CD4-positive, CD25-positive, alpha-beta regulatory T cell (primary cell): ENCODE measurements around the gene FKBP4. TPM values are rescaled to one million over a fixed set of nuclear protein-coding genes. Genes with fewer than 3 reads are reported as not detected.
A peak's percentile ranks its signal among the peaks of the same experiment; 100 is the strongest.

ENCODE experiments used
- ATAC-seq, 2 donors: fragments of 150-1000 bp; cut with Tn5 transposase; one replicate each; pipeline ENCODE4 v1.10.0; 2021; ENCODE audit warnings: low read depth in 2 of 2, moderate number of reproducible peaks in 2 of 2, moderate library complexity in 1 of 2
- DNase-seq, 3 donors: peaks; one replicate each; pipeline versions ENCODE4 v3.0.0 to v3.0.0-alpha.2; 2012 to 2022; ENCODE audit warnings: mixed read lengths in 1 of 3
- H3K27ac ChIP-seq: one replicate; pipeline ENCODE4 v1.7.0; 2013; ENCODE audit warnings: mild to moderate bottlenecking, low read length; ENCODE audit not compliant: insufficient read depth, poor library complexity, severe bottlenecking
- H3K27me3 ChIP-seq: one replicate; pipeline ENCODE4 v1.7.0; 2013; ENCODE audit warnings: low read length; ENCODE audit not compliant: control insufficient read depth, insufficient read depth
- H3K36me3 ChIP-seq: one replicate; pipeline ENCODE4 v1.7.0; 2013; ENCODE audit warnings: mild to moderate bottlenecking, low read length, moderate library complexity; ENCODE audit not compliant: control insufficient read depth, insufficient read depth
- H3K4me1 ChIP-seq: 2 replicates; pipeline ENCODE4 v1.7.0; 2013; ENCODE audit warnings: mild to moderate bottlenecking, low read length; ENCODE audit not compliant: insufficient read depth, control insufficient read depth, poor library complexity, severe bottlenecking
- H3K4me3 ChIP-seq: one replicate; pipeline ENCODE4 v1.7.0; 2013; ENCODE audit warnings: low read depth, mild to moderate bottlenecking, low read length, moderate library complexity
- H3K9me3 ChIP-seq, 2 experiments: 1 replicate in 1 of 2; 2 replicates in 1 of 2; pipeline ENCODE4 v1.7.0; 2013; ENCODE audit warnings: low read length in 2 of 2, mild to moderate bottlenecking in 1 of 2, moderate library complexity in 1 of 2; ENCODE audit not compliant: control insufficient read depth in 2 of 2
- H3K27ac Mint-ChIP-seq, 3 donors: one replicate each; pipeline ENCODE4 v1.8.0; 2020 to 2022; ENCODE audit warnings: mild to moderate bottlenecking in 3 of 3, mixed read lengths in 3 of 3, moderate library complexity in 2 of 3
- H3K27me3 Mint-ChIP-seq: one replicate; pipeline ENCODE4 v1.8.0; 2022; ENCODE audit warnings: mild to moderate bottlenecking, mixed read lengths
- H3K36me3 Mint-ChIP-seq: one replicate; pipeline ENCODE4 v1.8.0; 2020; ENCODE audit warnings: mixed read lengths
- H3K4me1 Mint-ChIP-seq, 4 donors: one replicate each; pipeline ENCODE4 v1.8.0; 2020 to 2022; ENCODE audit warnings: mixed read lengths in 4 of 4, mild to moderate bottlenecking in 1 of 4
- H3K4me3 Mint-ChIP-seq, 4 donors: one replicate each; pipeline ENCODE4 v1.8.0; 2020 to 2022; ENCODE audit warnings: mild to moderate bottlenecking in 4 of 4, mixed read lengths in 4 of 4, moderate library complexity in 3 of 4
- H3K9me3 Mint-ChIP-seq, 7 donors: one replicate each; pipeline ENCODE4 v1.8.0; 2020 to 2022; ENCODE audit warnings: mixed read lengths in 7 of 7, mild to moderate bottlenecking in 3 of 7, moderate library complexity in 2 of 7
- polyA plus RNA-seq, 4 donors: library from polyadenylated mRNA; unstranded; fragments of 300-500 nt; fragmentation: Illumina TruSeq; gene quantifications; one replicate each; pipeline ENCODE4 v1.2.3, GENCODE V29; 2021
- total RNA-seq: library from RNA; stranded (reverse); gene quantifications from one replicate; pipeline ENCODE4 v1.2.3, GENCODE V29; 2022

Gene FKBP4
- total and polyA plus RNA-seq, 5 donors from 2014 or later, result 22.0 to 46.6 (median 29.3) TPM

DNA sequence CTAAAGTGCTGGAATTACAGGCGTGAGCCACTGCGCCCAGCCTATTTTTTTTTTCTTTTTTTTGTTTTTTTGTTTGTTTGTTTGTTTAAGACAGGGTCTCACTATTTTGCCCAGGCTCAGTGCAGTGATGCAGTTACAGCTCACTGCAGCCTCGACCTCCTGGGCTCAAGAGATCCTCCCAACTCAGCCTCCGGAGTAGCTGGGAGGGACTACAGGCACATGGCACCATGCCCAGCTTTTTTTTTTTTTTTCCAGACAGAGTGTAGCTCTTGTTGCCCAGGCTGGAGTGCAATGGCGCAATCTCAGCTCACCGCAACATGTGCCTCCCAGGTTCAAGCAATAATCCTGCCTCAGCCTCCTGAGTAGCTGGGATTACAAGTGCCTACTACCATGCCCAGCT, 11.9 kb downstream of the FKBP4 start:
- Mint-ChIP-seq H3K36me3 (peaks cover 20% of the 10 kb centered on the region), H3K9me3 (no peaks in the 10 kb centered on the region), H3K4me3 (no peak overlapping the region), H3K27me3 (no peaks in the 10 kb centered on the region), H3K4me1 (peaks cover 0 to 11% (median 2%) of the 10 kb centered on the region in 4 donors), H3K27ac (no peak overlapping the region)
- ATAC-seq (no peak), DNase-seq (no peak)
- no peak overlapping the region for H3K27ac ChIP-seq
- H3K36me3 ChIP-seq, result peaks cover 35% of the 10 kb centered on the region
- H3K9me3 ChIP-seq, result no peaks in the 10 kb centered on the region
- no peaks in the 10 kb centered on the region for H3K27me3 ChIP-seq
- H3K4me3 ChIP-seq, result no peak overlapping the region
- H3K4me1 ChIP-seq, result peaks cover under 1% of the 10 kb centered on the region

DNA sequence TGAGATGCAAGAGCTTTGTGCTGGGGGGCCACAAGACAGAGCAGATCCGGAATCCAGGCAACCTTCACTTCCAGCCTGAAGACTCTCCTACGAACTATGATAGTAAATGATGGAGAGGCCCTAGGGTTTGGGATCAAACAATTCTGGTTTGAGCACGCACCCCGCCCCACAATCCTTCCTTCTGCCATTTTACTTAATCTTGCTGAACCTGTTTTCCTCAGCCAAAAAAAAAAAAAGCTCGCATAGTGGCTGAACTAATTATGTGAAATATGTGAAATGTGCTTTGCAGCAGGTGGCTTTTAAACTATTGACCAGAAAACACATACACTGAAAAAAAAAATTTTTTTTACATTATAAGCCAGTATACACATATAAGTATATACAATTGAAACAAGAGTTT, 17.0 kb downstream of the FKBP4 start:
- Histone ChIP-seq H3K36me3 (peaks cover 5% of the 10 kb centered on the region), H3K27ac (peak overlapping the region; percentile 90), H3K4me1 (peaks cover 22% of the 10 kb centered on the region), H3K9me3 (no peaks in the 10 kb centered on the region), H3K27me3 (no peaks in the 10 kb centered on the region), H3K4me3 (peak overlapping the region; percentile 97)
- no peaks in the 10 kb centered on the region for H3K9me3 Mint-ChIP-seq
- peak overlapping the region; percentile 42 to 98 (median 90) for H3K27ac Mint-ChIP-seq
- DNase-seq (no peak), ATAC-seq (no peak)
- H3K27me3 Mint-ChIP-seq, result peaks cover 5% of the 10 kb centered on the region
- peaks cover 3% of the 10 kb centered on the region for H3K36me3 Mint-ChIP-seq
- peaks cover 7 to 44% (median 21%) of the 10 kb centered on the region in 4 donors for H3K4me1 Mint-ChIP-seq
- peak overlapping the region; percentile 94 to 99 (median 96) for H3K4me3 Mint-ChIP-seq

DNA sequence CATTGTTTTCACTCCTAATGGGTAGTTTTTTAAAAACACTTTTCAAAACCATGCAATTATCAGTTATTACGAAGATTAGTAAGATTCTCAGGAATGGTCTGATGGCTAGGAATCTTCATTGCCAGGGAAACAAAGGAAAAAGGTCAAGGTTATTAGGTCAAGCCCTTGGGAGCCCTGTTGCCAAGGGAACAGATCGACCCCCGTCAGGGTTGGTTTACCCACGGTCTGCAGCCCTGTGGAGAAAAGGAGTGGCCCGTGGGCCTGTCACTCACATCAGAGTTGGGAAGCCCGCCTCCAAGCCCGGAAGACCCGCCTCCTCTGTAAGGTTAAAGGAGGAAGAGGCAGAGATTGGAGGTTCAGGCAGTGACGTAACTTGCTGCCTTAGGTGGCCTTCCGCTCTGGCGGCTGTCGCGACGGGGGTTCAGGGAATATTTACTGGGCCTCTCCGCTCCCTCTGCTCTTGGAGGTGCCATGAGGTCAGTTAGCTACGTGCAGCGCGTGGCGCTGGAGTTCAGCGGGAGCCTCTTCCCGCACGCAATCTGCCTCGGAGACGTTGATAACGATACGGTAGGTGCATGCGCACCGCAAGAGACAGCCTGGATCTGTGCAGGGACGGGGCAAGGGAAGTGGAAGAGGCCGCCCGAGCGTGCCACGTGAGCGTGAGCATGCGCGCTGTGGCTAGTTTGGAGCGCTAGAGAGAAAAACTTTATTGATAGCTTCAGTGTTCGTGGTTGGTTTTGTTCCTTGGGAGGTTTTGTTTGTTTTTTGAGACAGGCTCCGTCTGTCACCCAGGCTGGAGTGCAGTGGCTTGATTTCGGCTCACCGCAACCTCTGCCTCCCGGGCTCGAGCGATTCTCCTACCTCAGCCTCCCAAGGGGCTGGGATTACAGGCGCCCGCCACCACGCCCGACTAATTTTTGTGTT, 17.8 kb downstream of the FKBP4 start, which contains the start of gene ITFG2:
ITFG2 (plus strand) TSS at position 379 of the 924 bp plus-strand sequence; CDS start at position 472, 93 bp downstream.
- ATAC-seq (peak; percentile 95 to 97), DNase-seq (peak; percentile 95 to 98 (median 98))
- Histone ChIP-seq H3K9me3 (no peaks in the 10 kb centered on the region), H3K27me3 (no peaks in the 10 kb centered on the region), H3K4me3 (peak within 1 kb of the TSS; percentile 97), H3K4me1 (peaks cover 22% of the 10 kb centered on the region), H3K36me3 (peaks cover 10% of the 10 kb centered on the region), H3K27ac (peak within 1 kb of the TSS; percentile 90)
- peaks cover 3 to 50% (median 21%) of the 10 kb centered on the region in 4 donors for H3K4me1 Mint-ChIP-seq
- peak within 1 kb of the TSS; percentile 98 to 100 (median 100) for H3K27ac Mint-ChIP-seq
- peaks cover 5% of the 10 kb centered on the region for H3K27me3 Mint-ChIP-seq
- H3K36me3 Mint-ChIP-seq, result peaks cover 3% of the 10 kb centered on the region
- H3K9me3 Mint-ChIP-seq, result no peaks in the 10 kb centered on the region
- H3K4me3 Mint-ChIP-seq, result peak within 1 kb of the TSS; percentile 94 to 99 (median 96)

DNA sequence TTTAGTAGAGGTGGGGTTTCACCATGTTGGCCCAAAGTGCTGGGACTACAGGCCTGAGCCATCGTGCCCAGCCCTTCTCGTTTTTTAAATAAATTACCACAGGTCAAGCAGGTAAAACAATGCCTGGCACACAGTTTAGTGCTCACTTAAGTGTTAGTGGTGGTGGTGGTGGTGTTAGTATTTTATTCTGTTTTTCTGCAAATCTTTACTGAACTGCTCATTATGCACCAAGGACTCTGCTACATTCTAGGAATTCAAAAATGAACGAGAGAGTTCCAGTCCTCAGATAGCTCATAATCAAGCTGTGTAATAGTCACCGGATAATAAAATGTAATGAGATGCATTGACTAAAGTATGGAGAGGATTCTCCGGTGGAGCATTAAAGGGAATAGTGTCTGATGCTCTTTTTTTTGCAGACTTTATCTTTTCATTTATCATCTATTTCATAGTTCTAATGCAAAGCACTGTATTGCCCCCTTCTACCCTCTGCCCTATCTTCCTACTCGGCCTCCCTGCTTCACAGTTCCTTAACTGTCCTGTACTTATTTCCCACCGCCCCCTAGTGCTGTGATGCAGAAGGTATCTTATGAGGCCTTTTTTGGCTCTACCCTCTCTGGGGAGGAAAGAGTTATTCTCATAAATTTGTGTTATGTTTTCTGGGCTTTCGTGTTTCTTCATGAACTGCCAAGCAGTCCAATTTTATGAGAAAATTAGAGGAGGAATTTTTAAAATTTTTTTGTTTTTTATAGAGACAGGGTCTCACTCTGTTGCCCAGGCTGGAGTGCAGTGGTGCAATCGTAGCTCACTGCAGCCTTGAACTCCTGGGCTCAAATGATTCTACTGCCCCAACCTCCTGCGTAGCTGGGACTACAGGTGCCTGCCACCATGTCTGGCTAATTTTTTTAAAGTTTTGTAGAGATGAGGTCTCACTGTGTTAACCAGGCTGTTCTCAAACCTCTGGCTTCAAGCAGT, 18.7 kb downstream of the FKBP4 start:
- Histone ChIP-seq H3K36me3 (peaks cover 20% of the 10 kb centered on the region), H3K4me3 (peak overlapping the region; percentile 97), H3K27ac (peak overlapping the region; percentile 90), H3K27me3 (no peaks in the 10 kb centered on the region), H3K4me1 (peaks cover 22% of the 10 kb centered on the region), H3K9me3 (no peaks in the 10 kb centered on the region)
- Mint-ChIP-seq H3K4me3 (peak overlapping the region; percentile 94 to 99 (median 96)), H3K27ac (peak overlapping the region; percentile 98 to 100 (median 100)), H3K36me3 (peaks cover 9% of the 10 kb centered on the region), H3K4me1 (peaks cover 3 to 50% (median 21%) of the 10 kb centered on the region in 4 donors), H3K27me3 (peaks cover 5% of the 10 kb centered on the region), H3K9me3 (no peaks in the 10 kb centered on the region)
- no peak for ATAC-seq
- DNase-seq, result peak; percentile 34 to 76 (median 35)

DNA sequence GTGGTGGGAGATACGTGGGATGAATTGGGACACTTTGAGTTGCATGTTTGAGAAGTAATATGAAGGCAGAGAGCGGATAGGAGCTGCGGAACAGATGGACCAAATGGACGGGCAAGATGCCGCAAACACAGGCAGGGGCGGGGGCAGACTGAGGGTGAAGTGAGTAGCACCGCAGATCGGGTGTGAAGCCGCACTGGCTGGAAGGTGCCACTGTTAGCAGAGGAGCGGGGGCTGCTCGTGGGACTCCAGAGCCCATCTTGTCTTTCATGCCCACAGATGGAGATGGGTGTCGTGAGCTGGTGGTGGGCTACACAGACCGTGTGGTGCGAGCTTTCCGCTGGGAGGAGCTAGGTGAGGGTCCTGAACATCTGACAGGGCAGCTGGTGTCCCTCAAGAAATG, 25.0 kb downstream of the FKBP4 start:
- H3K27ac Mint-ChIP-seq, result no peak overlapping the region

DNA sequence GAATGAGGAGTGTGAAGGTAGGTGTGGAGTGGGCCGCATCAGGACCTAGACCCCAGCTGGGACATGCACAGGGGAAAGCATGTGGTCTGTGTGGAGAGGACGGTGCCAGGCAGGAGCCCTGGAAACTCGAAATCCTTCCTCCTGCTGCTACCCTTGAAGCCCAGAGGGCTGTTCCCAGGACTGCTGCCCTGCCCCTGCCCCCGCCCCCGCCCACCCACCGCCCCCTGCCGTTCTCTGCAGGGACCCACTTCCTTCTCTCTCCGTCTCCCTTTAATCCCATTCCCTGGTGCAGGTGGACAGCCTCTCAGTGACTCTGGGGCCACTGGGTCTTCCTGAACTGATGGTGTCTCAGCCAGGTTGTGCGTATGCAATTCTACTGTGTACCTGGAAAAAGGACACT, 25.7 kb downstream of the FKBP4 start:
- DNase-seq, result no peak
- Histone ChIP-seq H3K4me3 (no peak overlapping the region), H3K4me1 (no peaks in the 10 kb centered on the region), H3K27ac (no peak overlapping the region), H3K27me3 (no peaks in the 10 kb centered on the region), H3K9me3 (no peaks in the 10 kb centered on the region), H3K36me3 (peaks cover 78% of the 10 kb centered on the region)
- Mint-ChIP-seq H3K27ac (no peak overlapping the region), H3K36me3 (peaks cover 47% of the 10 kb centered on the region), H3K9me3 (no peaks in the 10 kb centered on the region), H3K27me3 (no peaks in the 10 kb centered on the region), H3K4me3 (peak overlapping the region in 1 of 4 donors; percentile 56), H3K4me1 (peaks cover 0 to 18% (median 6%) of the 10 kb centered on the region in 4 donors)
- ATAC-seq, result no peak

More for the DNA sequence above, 25.0 kb downstream of the FKBP4 start:
- no peaks in the 10 kb centered on the region for H3K9me3 Mint-ChIP-seq
- no peaks in the 10 kb centered on the region for H3K27me3 Mint-ChIP-seq
- H3K36me3 Mint-ChIP-seq, result peaks cover 41% of the 10 kb centered on the region
- peaks cover 73% of the 10 kb centered on the region for H3K36me3 ChIP-seq
- H3K4me3 ChIP-seq, result no peak overlapping the region
- no peaks in the 10 kb centered on the region for H3K9me3 ChIP-seq
- no peak overlapping the region for H3K4me3 Mint-ChIP-seq
- ATAC-seq (no peak), DNase-seq (no peak)
- H3K27me3 ChIP-seq, result no peaks in the 10 kb centered on the region
- no peak overlapping the region for H3K27ac ChIP-seq
- H3K4me1 ChIP-seq, result no peaks in the 10 kb centered on the region
- peaks cover 0 to 23% (median 6%) of the 10 kb centered on the region in 4 donors for H3K4me1 Mint-ChIP-seq

DNA sequence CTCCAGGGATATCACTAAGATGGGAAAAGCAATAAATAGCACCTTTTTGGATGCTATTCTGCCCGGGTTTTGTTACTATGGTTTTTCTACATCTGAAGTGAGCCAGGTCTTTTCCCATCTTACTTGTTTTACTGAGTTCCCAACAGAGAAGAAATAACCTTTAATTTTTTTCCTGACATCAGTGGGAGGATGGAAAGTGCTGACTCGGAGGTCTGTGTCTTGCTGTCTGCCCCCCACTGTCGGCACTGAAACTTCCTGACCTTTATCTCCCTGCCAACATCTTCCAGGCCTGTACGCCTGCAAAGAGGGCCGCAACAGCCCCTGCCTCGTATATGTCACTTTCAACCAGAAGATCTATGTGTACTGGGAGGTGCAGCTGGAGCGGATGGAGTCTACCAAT, 28.7 kb downstream of the FKBP4 start:
- H3K27me3 Mint-ChIP-seq, result no peaks in the 10 kb centered on the region
- H3K27ac ChIP-seq, result no peak overlapping the region
- H3K9me3 Mint-ChIP-seq, result no peaks in the 10 kb centered on the region
- no peak overlapping the region for H3K4me3 Mint-ChIP-seq
- H3K9me3 ChIP-seq, result no peaks in the 10 kb centered on the region
- DNase-seq, result no peak
- H3K4me1 ChIP-seq, result no peaks in the 10 kb centered on the region
- peaks cover 0 to 10% (median 3%) of the 10 kb centered on the region in 4 donors for H3K4me1 Mint-ChIP-seq
- no peak overlapping the region for H3K4me3 ChIP-seq
- peaks cover 53% of the 10 kb centered on the region for H3K36me3 Mint-ChIP-seq
- no peak overlapping the region for H3K27ac Mint-ChIP-seq
- H3K36me3 ChIP-seq, result peaks cover 88% of the 10 kb centered on the region
- no peaks in the 10 kb centered on the region for H3K27me3 ChIP-seq
- no peak for ATAC-seq
